Measurements from ENCODE around the gene WDR70.
"Not testable (repeated sequence)": the region's sequence is repeated elsewhere in the genome, so short reads cannot be mapped to it uniquely, and the experiment has no call there.

Gene WDR70

GRCh38 chr5:37424441-37424840 lies 45.3 kb downstream of the WDR70 start:
- CTCF ChIA-PET: no interaction called here
- POLR2A ChIA-PET: no interaction called here
- no peak for DNase-seq (ENCODE audit: extremely low spot score)

GRCh38 chr5:37428044-37428443 lies 48.9 kb downstream of the WDR70 start:
- CTCF ChIA-PET: interaction anchor here (0.6 to 0.7 kb wide), 2 partner anchors 389 to 411 kb away, joined by 3 read pairs; no protein-coding TSS in a partner anchor
- TF ChIP-seq SUZ12 (IDR thresholded peaks at IDR 0.05): no peak
- TF ChIP-seq FOXK2 (IDR thresholded peaks at IDR 0.05): no peak
- TF ChIP-seq LEF1 (IDR thresholded peaks at IDR 0.05; ENCODE audit: borderline replicate concordance): no peak
- no peak for TF ChIP-seq NFRKB (IDR thresholded peaks at IDR 0.05)
- TF ChIP-seq L3MBTL2 (conservative IDR thresholded peaks at IDR 0.05): no peak
- TF ChIP-seq SP1 (IDR thresholded peaks at IDR 0.05): no peak
- no peak for TF ChIP-seq HDGF (IDR thresholded peaks at IDR 0.05; ENCODE audit: borderline replicate concordance)
- no peak for TF ChIP-seq ZNF384 (IDR thresholded peaks at IDR 0.05)
- no peak for TF ChIP-seq CTBP1 (IDR thresholded peaks at IDR 0.05; ENCODE audit: borderline replicate concordance)
- TF ChIP-seq PKNOX1 (IDR thresholded peaks at IDR 0.05): no peak
- no peak for TF ChIP-seq BHLHE40 (IDR thresholded peaks at IDR 0.05; ENCODE audit: borderline replicate concordance)
- TF ChIP-seq FOXM1 (IDR thresholded peaks at IDR 0.05; ENCODE audit: borderline replicate concordance): no peak
- TF ChIP-seq ELF4 (IDR thresholded peaks at IDR 0.05): no peak
- TF ChIP-seq FOXA1 (IDR thresholded peaks at IDR 0.05): no peak
- TF ChIP-seq ARNT (IDR thresholded peaks at IDR 0.05): no peak
- no peak for TF ChIP-seq TARDBP (IDR thresholded peaks at IDR 0.05)
- POLR2A ChIA-PET: no interaction called here
- no peak for DNase-seq (ENCODE audit: extremely low spot score)

More at GRCh38 chr5:37424441-37424840, 45.3 kb downstream of the WDR70 start:
- no peak for TF ChIP-seq PKNOX1 (IDR thresholded peaks at IDR 0.05)

GRCh38 chr5:37435261-37435660 lies 56.1 kb downstream of the WDR70 start:
- no peak for TF ChIP-seq SUZ12 (IDR thresholded peaks at IDR 0.05)
- no peak for TF ChIP-seq FOXA1 (IDR thresholded peaks at IDR 0.05)
- no peak for TF ChIP-seq PKNOX1 (IDR thresholded peaks at IDR 0.05)
- TF ChIP-seq ZNF384 (IDR thresholded peaks at IDR 0.05): no peak
- no peak for TF ChIP-seq SP1 (IDR thresholded peaks at IDR 0.05)
- TF ChIP-seq FOXK2 (IDR thresholded peaks at IDR 0.05): no peak
- no peak for TF ChIP-seq ARNT (IDR thresholded peaks at IDR 0.05)
- no peak for TF ChIP-seq L3MBTL2 (conservative IDR thresholded peaks at IDR 0.05)
- DNase-seq (ENCODE audit: extremely low spot score): no peak
- ChIA-PET CTCF (interaction anchor here (0.8 kb wide), 1 partner anchor 351 kb away, joined by 3 read pairs; no protein-coding TSS in a partner anchor), POLR2A (interaction anchor here (2.3 kb wide), 1 partner anchor 64 kb away, joined by 5 read pairs; the partner anchor contains the start of gene NUP155)

GRCh38 chr5:37436146-37436934 lies 57.2 kb downstream of the WDR70 start:
- no peak for DNase-seq (ENCODE audit: extremely low spot score)
- POLR2A ChIA-PET: interaction anchor here (2.3 kb wide), 1 partner anchor 65 kb away, joined by 5 read pairs; the partner anchor contains the start of gene NUP155
- TF ChIP-seq ZNF384 (IDR thresholded peaks at IDR 0.05): no peak
- TF ChIP-seq HDGF (IDR thresholded peaks at IDR 0.05; ENCODE audit: borderline replicate concordance): no peak
- TF ChIP-seq LEF1 (IDR thresholded peaks at IDR 0.05; ENCODE audit: borderline replicate concordance): no peak
- TF ChIP-seq FOXM1 (IDR thresholded peaks at IDR 0.05; ENCODE audit: borderline replicate concordance): no peak
- TF ChIP-seq SP1 (IDR thresholded peaks at IDR 0.05): no peak
- no peak for TF ChIP-seq TARDBP (IDR thresholded peaks at IDR 0.05)
- no peak for TF ChIP-seq BHLHE40 (IDR thresholded peaks at IDR 0.05; ENCODE audit: borderline replicate concordance)
- no peak for TF ChIP-seq FOXK2 (IDR thresholded peaks at IDR 0.05)
- no peak for TF ChIP-seq SUZ12 (IDR thresholded peaks at IDR 0.05)
- TF ChIP-seq NFRKB (IDR thresholded peaks at IDR 0.05): no peak
- TF ChIP-seq FOXA1 (IDR thresholded peaks at IDR 0.05): no peak
- no peak for TF ChIP-seq ELF4 (IDR thresholded peaks at IDR 0.05)
- TF ChIP-seq ARNT (IDR thresholded peaks at IDR 0.05): no peak
- TF ChIP-seq L3MBTL2 (conservative IDR thresholded peaks at IDR 0.05): no peak
- TF ChIP-seq CTBP1 (IDR thresholded peaks at IDR 0.05; ENCODE audit: borderline replicate concordance): no peak
- no peak for TF ChIP-seq PKNOX1 (IDR thresholded peaks at IDR 0.05)
- CTCF ChIA-PET: interaction anchor here (0.8 kb wide), 1 partner anchor 353 kb away, joined by 3 read pairs; no protein-coding TSS in a partner anchor

GRCh38 chr5:37437711-37438110 lies 58.6 kb downstream of the WDR70 start:
- no peak for DNase-seq (ENCODE audit: extremely low spot score)
- ChIA-PET POLR2A (no interaction called here), CTCF (interaction anchor here (0.6 kb wide), 1 partner anchor 373 kb away, joined by 4 read pairs; no protein-coding TSS in a partner anchor)
- TF ChIP-seq ARNT (IDR thresholded peaks at IDR 0.05): no peak
- TF ChIP-seq FOXA1 (IDR thresholded peaks at IDR 0.05): no peak
- TF ChIP-seq FOXK2 (IDR thresholded peaks at IDR 0.05): no peak
- no peak for TF ChIP-seq HDGF (IDR thresholded peaks at IDR 0.05; ENCODE audit: borderline replicate concordance)
- no peak for TF ChIP-seq ZNF384 (IDR thresholded peaks at IDR 0.05)

- CTCF ChIA-PET; POLR2A ChIA-PET; DNase-seq (ENCODE audit: extremely low spot score): not testable (repeated sequence)
These were observed 66.7 kb downstream of the WDR70 start for GRCh38 chr5:37445783-37446182.

All from HEK293T (cell line).